ENCODE data around the gene SCAPER.

DNA sequence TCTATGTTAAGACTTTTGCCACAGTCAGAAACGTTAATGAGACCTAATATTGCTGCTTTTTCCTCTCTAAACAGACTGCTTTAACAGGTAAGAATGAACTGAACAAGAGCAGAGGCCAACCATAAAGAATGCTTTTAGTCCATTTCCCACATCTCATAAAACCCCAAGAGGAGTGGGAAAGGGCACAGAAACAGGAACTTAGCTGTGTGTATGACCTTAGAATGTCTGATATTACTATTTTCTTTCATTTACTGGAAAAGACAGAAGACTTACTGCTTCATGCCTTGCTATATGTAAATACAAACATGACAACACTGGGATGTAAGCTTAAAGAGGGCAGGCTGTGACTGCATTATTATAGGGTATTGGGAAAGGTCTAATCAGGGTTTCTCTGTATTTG, 453.6 kb downstream of the SCAPER start:
- TF ChIP-seq, protein P1, sequence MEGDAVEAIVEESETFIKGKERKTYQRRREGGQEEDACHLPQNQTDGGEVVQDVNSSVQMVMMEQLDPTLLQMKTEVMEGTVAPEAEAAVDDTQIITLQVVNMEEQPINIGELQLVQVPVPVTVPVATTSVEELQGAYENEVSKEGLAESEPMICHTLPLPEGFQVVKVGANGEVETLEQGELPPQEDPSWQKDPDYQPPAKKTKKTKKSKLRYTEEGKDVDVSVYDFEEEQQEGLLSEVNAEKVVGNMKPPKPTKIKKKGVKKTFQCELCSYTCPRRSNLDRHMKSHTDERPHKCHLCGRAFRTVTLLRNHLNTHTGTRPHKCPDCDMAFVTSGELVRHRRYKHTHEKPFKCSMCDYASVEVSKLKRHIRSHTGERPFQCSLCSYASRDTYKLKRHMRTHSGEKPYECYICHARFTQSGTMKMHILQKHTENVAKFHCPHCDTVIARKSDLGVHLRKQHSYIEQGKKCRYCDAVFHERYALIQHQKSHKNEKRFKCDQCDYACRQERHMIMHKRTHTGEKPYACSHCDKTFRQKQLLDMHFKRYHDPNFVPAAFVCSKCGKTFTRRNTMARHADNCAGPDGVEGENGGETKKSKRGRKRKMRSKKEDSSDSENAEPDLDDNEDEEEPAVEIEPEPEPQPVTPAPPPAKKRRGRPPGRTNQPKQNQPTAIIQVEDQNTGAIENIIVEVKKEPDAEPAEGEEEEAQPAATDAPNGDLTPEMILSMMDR (IDR thresholded peaks at IDR 0.05; ENCODE audit: low read depth, low read length), result no peak
- no peak for TF ChIP-seq EZH2phosphoT487 (IDR thresholded peaks at IDR 0.05; ENCODE audit: low read depth)

Measured in OCI-LY3 (cell line).